Measurements from ENCODE around the gene SPRTN.

Gene SPRTN

GRCh38 chr1:231392389-231393131 is 54.5 kb downstream of the SPRTN start:
- Histone ChIP-seq H3K4me3 (ENCODE audit: low read length) (no peak overlapping the region), H3K27me3 (ENCODE audit: control insufficient read depth, insufficient read depth, low read length) (no peaks in the 10 kb centered on the region), H3K27ac (ENCODE audit: low read length) (no peak overlapping the region), H3K9me3 (ENCODE audit: control insufficient read depth, insufficient read depth, low read length) (no peaks in the 10 kb centered on the region), H3K4me1 (ENCODE audit: control insufficient read depth, insufficient read depth, low read length) (no peaks in the 10 kb centered on the region), H3K36me3 (ENCODE audit: control insufficient read depth, insufficient read depth, low read length) (no peaks in the 10 kb centered on the region)
- WGBS (ENCODE audit: insufficient coverage, insufficient read length): no CpG with 5 or more reads among the region's 1 CpG
- no peak for DNase-seq (ENCODE audit: low read depth, low spot score)

GRCh38 chr1:231393668-231394067 is 55.6 kb downstream of the SPRTN start:
- Histone ChIP-seq H3K27ac (ENCODE audit: low read length) (no peak overlapping the region), H3K4me3 (ENCODE audit: low read length) (no peak overlapping the region), H3K27me3 (ENCODE audit: control insufficient read depth, insufficient read depth, low read length) (no peaks in the 10 kb centered on the region), H3K9me3 (ENCODE audit: control insufficient read depth, insufficient read depth, low read length) (no peaks in the 10 kb centered on the region), H3K36me3 (ENCODE audit: control insufficient read depth, insufficient read depth, low read length) (no peaks in the 10 kb centered on the region), H3K4me1 (ENCODE audit: control insufficient read depth, insufficient read depth, low read length) (no peaks in the 10 kb centered on the region)
- DNase-seq (ENCODE audit: low read depth, low spot score): no peak

GRCh38 chr1:231395076-231395997 is 57.2 kb downstream of the SPRTN start:
- no CpG with 5 or more reads among the region's 10 CpGs for WGBS (ENCODE audit: insufficient coverage, insufficient read length)
- H3K4me3 ChIP-seq (ENCODE audit: low read length): no peak overlapping the region
- DNase-seq (ENCODE audit: low read depth, low spot score): no peak
- no peak overlapping the region for H3K27ac ChIP-seq (ENCODE audit: low read length)
- H3K4me1 ChIP-seq (ENCODE audit: control insufficient read depth, insufficient read depth, low read length): no peaks in the 10 kb centered on the region
- no peaks in the 10 kb centered on the region for H3K9me3 ChIP-seq (ENCODE audit: control insufficient read depth, insufficient read depth, low read length)
- no peaks in the 10 kb centered on the region for H3K27me3 ChIP-seq (ENCODE audit: control insufficient read depth, insufficient read depth, low read length)
- H3K36me3 ChIP-seq (ENCODE audit: control insufficient read depth, insufficient read depth, low read length): no peaks in the 10 kb centered on the region

GRCh38 chr1:231395998-231396390 is 57.9 kb downstream of the SPRTN start:
- H3K27me3 ChIP-seq (ENCODE audit: control insufficient read depth, insufficient read depth, low read length): no peaks in the 10 kb centered on the region
- H3K4me3 ChIP-seq (ENCODE audit: low read length): no peak overlapping the region
- no peaks in the 10 kb centered on the region for H3K36me3 ChIP-seq (ENCODE audit: control insufficient read depth, insufficient read depth, low read length)
- no peaks in the 10 kb centered on the region for H3K4me1 ChIP-seq (ENCODE audit: control insufficient read depth, insufficient read depth, low read length)
- 100% methylated on average over 1 of the region's 4 CpGs for WGBS (ENCODE audit: insufficient coverage, insufficient read length)
- no peak overlapping the region for H3K27ac ChIP-seq (ENCODE audit: low read length)
- DNase-seq (ENCODE audit: low read depth, low spot score): no peak
- H3K9me3 ChIP-seq (ENCODE audit: control insufficient read depth, insufficient read depth, low read length): no peaks in the 10 kb centered on the region

GRCh38 chr1:231396643-231397042 is 58.5 kb downstream of the SPRTN start:
- no peak for DNase-seq (ENCODE audit: low read depth, low spot score)
- no peaks in the 10 kb centered on the region for H3K9me3 ChIP-seq (ENCODE audit: control insufficient read depth, insufficient read depth, low read length)
- no peaks in the 10 kb centered on the region for H3K4me1 ChIP-seq (ENCODE audit: control insufficient read depth, insufficient read depth, low read length)
- H3K27ac ChIP-seq (ENCODE audit: low read length): no peak overlapping the region
- H3K36me3 ChIP-seq (ENCODE audit: control insufficient read depth, insufficient read depth, low read length): no peaks in the 10 kb centered on the region
- H3K4me3 ChIP-seq (ENCODE audit: low read length): no peak overlapping the region
- no peaks in the 10 kb centered on the region for H3K27me3 ChIP-seq (ENCODE audit: control insufficient read depth, insufficient read depth, low read length)
- WGBS (ENCODE audit: insufficient coverage, insufficient read length): no CpG with 5 or more reads among the region's 2 CpGs

GRCh38 chr1:231397886-231398671 is 60.0 kb downstream of the SPRTN start:
- H3K36me3 ChIP-seq (ENCODE audit: control insufficient read depth, insufficient read depth, low read length): no peaks in the 10 kb centered on the region
- no peaks in the 10 kb centered on the region for H3K9me3 ChIP-seq (ENCODE audit: control insufficient read depth, insufficient read depth, low read length)
- no CpG with 5 or more reads among the region's 4 CpGs for WGBS (ENCODE audit: insufficient coverage, insufficient read length)
- no peak for DNase-seq (ENCODE audit: low read depth, low spot score)
- H3K27ac ChIP-seq (ENCODE audit: low read length): no peak overlapping the region
- H3K4me3 ChIP-seq (ENCODE audit: low read length): no peak overlapping the region
- H3K4me1 ChIP-seq (ENCODE audit: control insufficient read depth, insufficient read depth, low read length): no peaks in the 10 kb centered on the region
- H3K27me3 ChIP-seq (ENCODE audit: control insufficient read depth, insufficient read depth, low read length): no peaks in the 10 kb centered on the region

GRCh38 chr1:231401478-231401877 is 63.4 kb downstream of the SPRTN start:
- Histone ChIP-seq H3K27ac (ENCODE audit: low read length) (no peak overlapping the region), H3K4me1 (ENCODE audit: control insufficient read depth, insufficient read depth, low read length) (no peaks in the 10 kb centered on the region), H3K4me3 (ENCODE audit: low read length) (no peak overlapping the region), H3K9me3 (ENCODE audit: control insufficient read depth, insufficient read depth, low read length) (no peaks in the 10 kb centered on the region), H3K36me3 (ENCODE audit: control insufficient read depth, insufficient read depth, low read length) (no peaks in the 10 kb centered on the region), H3K27me3 (ENCODE audit: control insufficient read depth, insufficient read depth, low read length) (no peaks in the 10 kb centered on the region)
- no peak for DNase-seq (ENCODE audit: low read depth, low spot score)
- no CpG with 5 or more reads among the region's 1 CpG for WGBS (ENCODE audit: insufficient coverage, insufficient read length)

- H3K4me1 ChIP-seq (ENCODE audit: control insufficient read depth, insufficient read depth, low read length): no peaks in the 10 kb centered on the region
- DNase-seq (ENCODE audit: low read depth, low spot score): no peak
- no peak overlapping the region for H3K27ac ChIP-seq (ENCODE audit: low read length)
- H3K9me3 ChIP-seq (ENCODE audit: control insufficient read depth, insufficient read depth, low read length): no peaks in the 10 kb centered on the region
- WGBS (ENCODE audit: insufficient coverage, insufficient read length): no CpG with 5 or more reads among the region's 2 CpGs
- H3K36me3 ChIP-seq (ENCODE audit: control insufficient read depth, insufficient read depth, low read length): no peaks in the 10 kb centered on the region
- H3K4me3 ChIP-seq (ENCODE audit: low read length): no peak overlapping the region
- no peaks in the 10 kb centered on the region for H3K27me3 ChIP-seq (ENCODE audit: control insufficient read depth, insufficient read depth, low read length)
Measured at GRCh38 chr1:231404318-231404717, 66.2 kb downstream of the SPRTN start.
